Measurements from ENCODE around the gene ICAM5.

DNA sequence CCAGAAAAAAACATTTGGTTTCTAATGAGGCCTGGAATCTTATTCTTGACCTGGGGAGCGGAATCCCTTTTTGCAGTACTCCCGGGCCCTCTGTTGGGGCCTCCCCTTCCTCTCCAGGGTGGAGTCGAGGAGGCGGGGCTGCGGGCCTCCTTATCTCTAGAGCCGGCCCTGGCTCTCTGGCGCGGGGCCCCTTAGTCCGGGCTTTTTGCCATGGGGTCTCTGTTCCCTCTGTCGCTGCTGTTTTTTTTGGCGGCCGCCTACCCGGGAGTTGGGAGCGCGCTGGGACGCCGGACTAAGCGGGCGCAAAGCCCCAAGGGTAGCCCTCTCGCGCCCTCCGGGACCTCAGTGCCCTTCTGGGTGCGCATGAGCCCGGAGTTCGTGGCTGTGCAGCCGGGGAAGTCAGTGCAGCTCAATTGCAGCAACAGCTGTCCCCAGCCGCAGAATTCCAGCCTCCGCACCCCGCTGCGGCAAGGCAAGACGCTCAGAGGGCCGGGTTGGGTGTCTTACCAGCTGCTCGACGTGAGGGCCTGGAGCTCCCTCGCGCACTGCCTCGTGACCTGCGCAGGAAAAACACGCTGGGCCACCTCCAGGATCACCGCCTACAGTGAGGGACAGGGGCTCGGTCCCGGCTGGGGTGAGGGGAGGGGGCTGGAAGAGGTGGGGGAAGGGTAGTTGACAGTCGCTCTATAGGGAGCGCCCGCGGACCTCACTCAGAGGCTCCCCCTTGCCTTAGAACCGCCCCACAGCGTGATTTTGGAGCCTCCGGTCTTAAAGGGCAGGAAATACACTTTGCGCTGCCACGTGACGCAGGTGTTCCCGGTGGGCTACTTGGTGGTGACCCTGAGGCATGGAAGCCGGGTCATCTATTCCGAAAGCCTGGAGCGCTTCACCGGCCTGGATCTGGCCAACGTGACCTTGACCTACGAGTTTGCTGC lies 2.7 kb upstream of the ICAM5 start, which contains the start of gene ICAM4:
- TF ChIP-seq TAF1 (IDR thresholded peaks at IDR 0.05; ENCODE audit: borderline replicate concordance, insufficient read depth, low read length) (no peak), SIN3A (IDR thresholded peaks at IDR 0.05; ENCODE audit: borderline replicate concordance, insufficient read depth, low read length) (no peak), POLR2AphosphoS5 (IDR thresholded peaks at IDR 0.05; ENCODE audit: low read depth, low read length) (no peak)
- TF ChIP-seq, protein P1, sequence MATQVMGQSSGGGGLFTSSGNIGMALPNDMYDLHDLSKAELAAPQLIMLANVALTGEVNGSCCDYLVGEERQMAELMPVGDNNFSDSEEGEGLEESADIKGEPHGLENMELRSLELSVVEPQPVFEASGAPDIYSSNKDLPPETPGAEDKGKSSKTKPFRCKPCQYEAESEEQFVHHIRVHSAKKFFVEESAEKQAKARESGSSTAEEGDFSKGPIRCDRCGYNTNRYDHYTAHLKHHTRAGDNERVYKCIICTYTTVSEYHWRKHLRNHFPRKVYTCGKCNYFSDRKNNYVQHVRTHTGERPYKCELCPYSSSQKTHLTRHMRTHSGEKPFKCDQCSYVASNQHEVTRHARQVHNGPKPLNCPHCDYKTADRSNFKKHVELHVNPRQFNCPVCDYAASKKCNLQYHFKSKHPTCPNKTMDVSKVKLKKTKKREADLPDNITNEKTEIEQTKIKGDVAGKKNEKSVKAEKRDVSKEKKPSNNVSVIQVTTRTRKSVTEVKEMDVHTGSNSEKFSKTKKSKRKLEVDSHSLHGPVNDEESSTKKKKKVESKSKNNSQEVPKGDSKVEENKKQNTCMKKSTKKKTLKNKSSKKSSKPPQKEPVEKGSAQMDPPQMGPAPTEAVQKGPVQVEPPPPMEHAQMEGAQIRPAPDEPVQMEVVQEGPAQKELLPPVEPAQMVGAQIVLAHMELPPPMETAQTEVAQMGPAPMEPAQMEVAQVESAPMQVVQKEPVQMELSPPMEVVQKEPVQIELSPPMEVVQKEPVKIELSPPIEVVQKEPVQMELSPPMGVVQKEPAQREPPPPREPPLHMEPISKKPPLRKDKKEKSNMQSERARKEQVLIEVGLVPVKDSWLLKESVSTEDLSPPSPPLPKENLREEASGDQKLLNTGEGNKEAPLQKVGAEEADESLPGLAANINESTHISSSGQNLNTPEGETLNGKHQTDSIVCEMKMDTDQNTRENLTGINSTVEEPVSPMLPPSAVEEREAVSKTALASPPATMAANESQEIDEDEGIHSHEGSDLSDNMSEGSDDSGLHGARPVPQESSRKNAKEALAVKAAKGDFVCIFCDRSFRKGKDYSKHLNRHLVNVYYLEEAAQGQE (IDR thresholded peaks at IDR 0.05; ENCODE audit: insufficient read depth in 1 of 2, low read depth in 2 of 2, low read length in 2 of 2): no peak

Measured in PFSK-1 (cell line).